ENCODE results near the gene NEDD4L.
A peak's percentile ranks its signal among the peaks of the same experiment; 100 is the strongest.

The NEDD4L gene

DNA sequence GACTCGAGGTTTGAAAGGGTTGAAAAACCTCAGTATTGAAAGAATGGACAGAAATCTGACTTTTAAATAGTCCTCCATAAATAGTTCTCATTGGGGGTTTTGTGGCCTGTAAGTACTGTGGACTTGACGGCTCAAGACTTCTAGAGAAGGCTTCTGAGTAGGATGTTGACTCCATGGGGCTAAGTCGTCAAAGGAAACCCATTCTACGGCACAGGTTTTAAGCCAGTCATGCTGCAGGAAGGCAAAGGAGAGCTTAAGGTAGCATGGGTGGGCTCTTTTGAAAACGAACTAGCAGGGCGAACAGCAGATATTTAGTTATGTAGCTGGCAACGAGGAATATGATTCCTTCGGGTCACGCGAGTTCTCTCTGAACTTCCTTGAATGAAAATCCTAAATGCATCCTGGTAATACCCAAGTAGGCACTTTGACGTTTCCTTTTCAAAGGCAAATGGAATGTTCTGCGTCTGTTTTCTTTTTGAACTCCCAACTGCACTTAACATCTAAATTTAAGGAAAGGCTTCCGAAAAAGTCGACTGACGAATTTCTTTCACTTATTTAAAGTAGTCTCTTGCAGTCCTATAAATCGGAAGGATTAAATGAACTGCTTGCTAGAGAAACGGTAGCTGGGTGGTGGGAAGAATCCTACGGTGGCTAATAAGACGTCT, 1.1 kb upstream of the NEDD4L start:
- Histone ChIP-seq H3K36me3 (ENCODE audit: control insufficient read depth in 2 of 2, insufficient read depth in 1 of 2, low read length in 2 of 2) (no peaks in the 10 kb centered on the region), H3K4me3 (ENCODE audit: low read depth, low read length) (peak overlapping the region; percentile 81), H3K27ac (ENCODE audit: extremely low read depth, low read depth, low read length) (no peak overlapping the region; the same call in 1 of the 2 replicates), H3K9me3 (ENCODE audit: control insufficient read depth, insufficient read depth, low read depth, low read length) (no peaks in the 10 kb centered on the region), H3K4me1 (ENCODE audit: control insufficient read depth, insufficient read depth, low read length) (peaks cover 17% of the 10 kb centered on the region)
- ChIA-PET CTCF (interaction anchor here (0.6 to 4.1 kb wide), 47 partner anchors 8 to 721 kb away, joined by 3 to 100 read pairs (median 6); no protein-coding TSS in a partner anchor), POLR2A (interaction anchor here (1.0 to 1.3 kb wide), 3 partner anchors 27 to 140 kb away, joined by 3 read pairs; no protein-coding TSS in a partner anchor)
- 0 out of 2 replicates have a peak, but pooled peaks have one; percentile 15 for TF ChIP-seq ZNF777 (tag by site-specific recombination; IDR thresholded peaks at IDR 0.05; ENCODE audit: borderline replicate concordance)
- TF ChIP-seq, protein P1, sequence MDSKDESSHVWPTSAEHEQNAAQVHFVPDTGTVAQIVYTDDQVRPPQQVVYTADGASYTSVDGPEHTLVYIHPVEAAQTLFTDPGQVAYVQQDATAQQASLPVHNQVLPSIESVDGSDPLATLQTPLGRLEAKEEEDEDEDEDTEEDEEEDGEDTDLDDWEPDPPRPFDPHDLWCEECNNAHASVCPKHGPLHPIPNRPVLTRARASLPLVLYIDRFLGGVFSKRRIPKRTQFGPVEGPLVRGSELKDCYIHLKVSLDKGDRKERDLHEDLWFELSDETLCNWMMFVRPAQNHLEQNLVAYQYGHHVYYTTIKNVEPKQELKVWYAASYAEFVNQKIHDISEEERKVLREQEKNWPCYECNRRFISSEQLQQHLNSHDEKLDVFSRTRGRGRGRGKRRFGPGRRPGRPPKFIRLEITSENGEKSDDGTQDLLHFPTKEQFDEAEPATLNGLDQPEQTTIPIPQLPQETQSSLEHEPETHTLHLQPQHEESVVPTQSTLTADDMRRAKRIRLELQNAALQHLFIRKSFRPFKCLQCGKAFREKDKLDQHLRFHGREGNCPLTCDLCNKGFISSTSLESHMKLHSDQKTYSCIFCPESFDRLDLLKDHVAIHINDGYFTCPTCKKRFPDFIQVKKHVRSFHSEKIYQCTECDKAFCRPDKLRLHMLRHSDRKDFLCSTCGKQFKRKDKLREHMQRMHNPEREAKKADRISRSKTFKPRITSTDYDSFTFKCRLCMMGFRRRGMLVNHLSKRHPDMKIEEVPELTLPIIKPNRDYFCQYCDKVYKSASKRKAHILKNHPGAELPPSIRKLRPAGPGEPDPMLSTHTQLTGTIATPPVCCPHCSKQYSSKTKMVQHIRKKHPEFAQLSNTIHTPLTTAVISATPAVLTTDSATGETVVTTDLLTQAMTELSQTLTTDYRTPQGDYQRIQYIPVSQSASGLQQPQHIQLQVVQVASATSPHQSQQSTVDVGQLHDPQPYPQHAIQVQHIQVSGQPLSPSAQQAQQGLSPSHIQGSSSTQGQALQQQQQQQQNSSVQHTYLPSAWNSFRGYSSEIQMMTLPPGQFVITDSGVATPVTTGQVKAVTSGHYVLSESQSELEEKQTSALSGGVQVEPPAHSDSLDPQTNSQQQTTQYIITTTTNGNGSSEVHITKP (tag by site-specific recombination; IDR thresholded peaks at IDR 0.05) = peak; percentile 61
- TF ChIP-seq IKZF3 (tag by site-specific recombination; IDR thresholded peaks at IDR 0.05) = no peak

DNA sequence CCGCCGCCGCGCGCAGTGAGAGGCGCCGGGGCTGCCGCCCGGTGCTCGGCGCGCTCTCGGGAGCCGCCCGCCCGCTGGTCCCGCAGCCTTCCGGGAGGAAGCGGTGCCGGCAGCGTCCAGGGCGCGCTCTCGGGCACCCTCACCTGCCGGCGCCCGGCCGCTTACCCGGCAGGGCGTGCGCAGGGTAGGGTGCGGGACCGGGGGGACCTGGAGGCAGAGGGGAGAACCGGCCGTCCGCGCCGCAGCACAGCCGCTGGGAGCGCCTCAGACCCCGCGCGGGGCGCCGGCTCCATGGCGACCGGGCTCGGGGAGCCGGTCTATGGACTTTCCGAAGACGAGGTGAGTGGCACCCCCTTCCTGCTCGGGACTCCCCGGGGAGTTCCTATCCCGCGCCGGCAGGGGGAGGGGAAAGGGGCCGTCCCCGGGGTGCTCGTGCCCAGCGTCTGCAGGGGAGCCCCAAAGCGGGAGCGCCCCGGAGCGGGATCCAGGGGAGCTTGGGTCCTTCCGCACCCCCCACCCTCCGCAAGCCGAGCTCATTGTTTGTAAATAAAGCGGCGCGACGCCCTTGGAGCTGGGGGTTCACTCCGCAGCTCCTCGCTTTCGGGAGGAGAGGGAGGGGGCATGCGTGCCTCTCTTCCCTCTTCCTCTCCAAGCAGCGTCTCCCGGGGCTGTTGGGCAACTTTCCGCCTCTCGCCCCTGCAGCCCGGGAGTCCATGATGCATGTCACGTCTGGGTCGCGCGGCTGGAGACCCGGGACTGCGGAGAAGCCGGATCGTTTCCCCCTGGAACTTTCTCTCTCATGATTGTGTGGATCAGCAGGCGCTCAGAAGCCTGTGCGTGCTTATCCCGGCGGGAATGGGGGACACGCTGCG, 580 bp downstream of the NEDD4L start:
- H3K27ac ChIP-seq (ENCODE audit: extremely low read depth, low read depth, low read length) = peak overlapping the region; percentile 95
- TF ChIP-seq GLIS2 (tag by site-specific recombination; IDR thresholded peaks at IDR 0.05) (peak; percentile 89), ZBTB48 (tag by site-specific recombination; IDR thresholded peaks at IDR 0.05) (no peak), ZNF138 (tag by site-specific recombination; IDR thresholded peaks at IDR 0.05; ENCODE audit: borderline replicate concordance) (no peak), GLIS1 (tag by site-specific recombination; IDR thresholded peaks at IDR 0.05) (peak; percentile 72), ZEB2 (tag by site-specific recombination; IDR thresholded peaks at IDR 0.05) (peak; percentile 84; the same call in 1 of the 2 replicates), ZNF335 (tag by site-specific recombination; conservative IDR thresholded peaks at IDR 0.05) (peak; percentile 55), ZBTB20 (tag by site-specific recombination; IDR thresholded peaks at IDR 0.05) (peak; percentile 92), ZNF654 (tag by site-specific recombination; IDR thresholded peaks at IDR 0.05; ENCODE audit: low read depth) (no peak), ZBTB1 (tag by site-specific recombination; IDR thresholded peaks at IDR 0.05) (no peak), ZNF548 (tag by site-specific recombination; IDR thresholded peaks at IDR 0.05) (no peak), KLF7 (tag by site-specific recombination; IDR thresholded peaks at IDR 0.05; ENCODE audit: borderline replicate concordance) (no peak), ZNF324 (tag by site-specific recombination; IDR thresholded peaks at IDR 0.05) (no peak)
- TF ChIP-seq, protein P2, sequence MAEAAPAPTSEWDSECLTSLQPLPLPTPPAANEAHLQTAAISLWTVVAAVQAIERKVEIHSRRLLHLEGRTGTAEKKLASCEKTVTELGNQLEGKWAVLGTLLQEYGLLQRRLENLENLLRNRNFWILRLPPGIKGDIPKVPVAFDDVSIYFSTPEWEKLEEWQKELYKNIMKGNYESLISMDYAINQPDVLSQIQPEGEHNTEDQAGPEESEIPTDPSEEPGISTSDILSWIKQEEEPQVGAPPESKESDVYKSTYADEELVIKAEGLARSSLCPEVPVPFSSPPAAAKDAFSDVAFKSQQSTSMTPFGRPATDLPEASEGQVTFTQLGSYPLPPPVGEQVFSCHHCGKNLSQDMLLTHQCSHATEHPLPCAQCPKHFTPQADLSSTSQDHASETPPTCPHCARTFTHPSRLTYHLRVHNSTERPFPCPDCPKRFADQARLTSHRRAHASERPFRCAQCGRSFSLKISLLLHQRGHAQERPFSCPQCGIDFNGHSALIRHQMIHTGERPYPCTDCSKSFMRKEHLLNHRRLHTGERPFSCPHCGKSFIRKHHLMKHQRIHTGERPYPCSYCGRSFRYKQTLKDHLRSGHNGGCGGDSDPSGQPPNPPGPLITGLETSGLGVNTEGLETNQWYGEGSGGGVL (tag by site-specific recombination; IDR thresholded peaks at IDR 0.05) = peak; percentile 72
- TF ChIP-seq, protein P3, sequence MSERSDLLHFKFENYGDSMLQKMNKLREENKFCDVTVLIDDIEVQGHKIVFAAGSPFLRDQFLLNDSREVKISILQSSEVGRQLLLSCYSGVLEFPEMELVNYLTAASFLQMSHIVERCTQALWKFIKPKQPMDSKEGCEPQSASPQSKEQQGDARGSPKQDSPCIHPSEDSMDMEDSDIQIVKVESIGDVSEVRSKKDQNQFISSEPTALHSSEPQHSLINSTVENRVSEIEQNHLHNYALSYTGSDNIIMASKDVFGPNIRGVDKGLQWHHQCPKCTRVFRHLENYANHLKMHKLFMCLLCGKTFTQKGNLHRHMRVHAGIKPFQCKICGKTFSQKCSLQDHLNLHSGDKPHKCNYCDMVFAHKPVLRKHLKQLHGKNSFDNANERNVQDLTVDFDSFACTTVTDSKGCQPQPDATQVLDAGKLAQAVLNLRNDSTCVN (tag by site-specific recombination; optimal IDR thresholded peaks at IDR 0.05) = peak; percentile 79
- TF ChIP-seq, protein P4, sequence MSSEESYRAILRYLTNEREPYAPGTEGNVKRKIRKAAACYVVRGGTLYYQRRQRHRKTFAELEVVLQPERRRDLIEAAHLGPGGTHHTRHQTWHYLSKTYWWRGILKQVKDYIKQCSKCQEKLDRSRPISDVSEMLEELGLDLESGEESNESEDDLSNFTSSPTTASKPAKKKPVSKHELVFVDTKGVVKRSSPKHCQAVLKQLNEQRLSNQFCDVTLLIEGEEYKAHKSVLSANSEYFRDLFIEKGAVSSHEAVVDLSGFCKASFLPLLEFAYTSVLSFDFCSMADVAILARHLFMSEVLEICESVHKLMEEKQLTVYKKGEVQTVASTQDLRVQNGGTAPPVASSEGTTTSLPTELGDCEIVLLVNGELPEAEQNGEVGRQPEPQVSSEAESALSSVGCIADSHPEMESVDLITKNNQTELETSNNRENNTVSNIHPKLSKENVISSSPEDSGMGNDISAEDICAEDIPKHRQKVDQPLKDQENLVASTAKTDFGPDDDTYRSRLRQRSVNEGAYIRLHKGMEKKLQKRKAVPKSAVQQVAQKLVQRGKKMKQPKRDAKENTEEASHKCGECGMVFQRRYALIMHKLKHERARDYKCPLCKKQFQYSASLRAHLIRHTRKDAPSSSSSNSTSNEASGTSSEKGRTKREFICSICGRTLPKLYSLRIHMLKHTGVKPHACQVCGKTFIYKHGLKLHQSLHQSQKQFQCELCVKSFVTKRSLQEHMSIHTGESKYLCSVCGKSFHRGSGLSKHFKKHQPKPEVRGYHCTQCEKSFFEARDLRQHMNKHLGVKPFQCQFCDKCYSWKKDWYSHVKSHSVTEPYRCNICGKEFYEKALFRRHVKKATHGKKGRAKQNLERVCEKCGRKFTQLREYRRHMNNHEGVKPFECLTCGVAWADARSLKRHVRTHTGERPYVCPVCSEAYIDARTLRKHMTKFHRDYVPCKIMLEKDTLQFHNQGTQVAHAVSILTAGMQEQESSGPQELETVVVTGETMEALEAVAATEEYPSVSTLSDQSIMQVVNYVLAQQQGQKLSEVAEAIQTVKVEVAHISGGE (tag by site-specific recombination; conservative IDR thresholded peaks at IDR 0.05; ENCODE audit: low read depth) = 0 out of 2 replicates have a peak, but pooled peaks have one; percentile 28
- TF ChIP-seq, protein P5, sequence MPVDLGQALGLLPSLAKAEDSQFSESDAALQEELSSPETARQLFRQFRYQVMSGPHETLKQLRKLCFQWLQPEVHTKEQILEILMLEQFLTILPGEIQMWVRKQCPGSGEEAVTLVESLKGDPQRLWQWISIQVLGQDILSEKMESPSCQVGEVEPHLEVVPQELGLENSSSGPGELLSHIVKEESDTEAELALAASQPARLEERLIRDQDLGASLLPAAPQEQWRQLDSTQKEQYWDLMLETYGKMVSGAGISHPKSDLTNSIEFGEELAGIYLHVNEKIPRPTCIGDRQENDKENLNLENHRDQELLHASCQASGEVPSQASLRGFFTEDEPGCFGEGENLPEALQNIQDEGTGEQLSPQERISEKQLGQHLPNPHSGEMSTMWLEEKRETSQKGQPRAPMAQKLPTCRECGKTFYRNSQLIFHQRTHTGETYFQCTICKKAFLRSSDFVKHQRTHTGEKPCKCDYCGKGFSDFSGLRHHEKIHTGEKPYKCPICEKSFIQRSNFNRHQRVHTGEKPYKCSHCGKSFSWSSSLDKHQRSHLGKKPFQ (tag by site-specific recombination; IDR thresholded peaks at IDR 0.05) = no peak

More for the DNA sequence above, 580 bp downstream of the NEDD4L start:
- ChIA-PET CTCF (interaction anchor here (0.7 to 2.4 kb wide), 12 partner anchors 16 to 871 kb away, joined by 3 to 18 read pairs (median 4); no protein-coding TSS in a partner anchor), POLR2A (interaction anchor here (1.0 to 1.5 kb wide), 2 partner anchors 77 to 91 kb away, joined by 4 read pairs; no protein-coding TSS in a partner anchor)
- Histone ChIP-seq H3K9me3 (ENCODE audit: control insufficient read depth, insufficient read depth, low read depth, low read length) (no peaks in the 10 kb centered on the region), H3K36me3 (ENCODE audit: control insufficient read depth in 2 of 2, insufficient read depth in 1 of 2, low read length in 2 of 2) (no peaks in the 10 kb centered on the region), H3K4me3 (ENCODE audit: low read depth, low read length) (peak overlapping the region; percentile 81), H3K4me1 (ENCODE audit: control insufficient read depth, insufficient read depth, low read length) (peaks cover 17% of the 10 kb centered on the region)
